Measurements from ENCODE around the gene ARL5B. TPM values are rescaled to one million over a fixed set of nuclear protein-coding genes. Genes with fewer than 3 reads are reported as not detected.

The ARL5B gene
- total RNA-seq, 2 donors from 2014 or later = 44.8 to 55.4 TPM

GRCh38 chr10:18684416-18684815, 25.2 kb downstream of the ARL5B start:
- Mint-ChIP-seq H3K9me3 (no peaks in the 10 kb centered on the region), H3K4me1 (no peaks in the 10 kb centered on the region), H3K27me3 (ENCODE audit: insufficient read depth) (no peaks in the 10 kb centered on the region), H3K27ac (no peak overlapping the region), H3K36me3 (ENCODE audit: low read depth) (no peaks in the 10 kb centered on the region), H3K4me3 (no peak overlapping the region)
- 100% methylated on average over 1 of the region's 1 CpG; no CpG with 5 or more reads in 1 of the 2 experiments for WGBS, 2 experiments (ENCODE audit: insufficient coverage in 1 of 2, insufficient read length in 1 of 2)
- H3K4me1 ChIP-seq (ENCODE audit: control insufficient read depth, insufficient read depth, low read length) = no peaks in the 10 kb centered on the region
- H3K36me3 ChIP-seq (ENCODE audit: control insufficient read depth, insufficient read depth, low read length) = peaks cover 27% of the 10 kb centered on the region
- no peak for DNase-seq
- TF ChIP-seq, protein P1, sequence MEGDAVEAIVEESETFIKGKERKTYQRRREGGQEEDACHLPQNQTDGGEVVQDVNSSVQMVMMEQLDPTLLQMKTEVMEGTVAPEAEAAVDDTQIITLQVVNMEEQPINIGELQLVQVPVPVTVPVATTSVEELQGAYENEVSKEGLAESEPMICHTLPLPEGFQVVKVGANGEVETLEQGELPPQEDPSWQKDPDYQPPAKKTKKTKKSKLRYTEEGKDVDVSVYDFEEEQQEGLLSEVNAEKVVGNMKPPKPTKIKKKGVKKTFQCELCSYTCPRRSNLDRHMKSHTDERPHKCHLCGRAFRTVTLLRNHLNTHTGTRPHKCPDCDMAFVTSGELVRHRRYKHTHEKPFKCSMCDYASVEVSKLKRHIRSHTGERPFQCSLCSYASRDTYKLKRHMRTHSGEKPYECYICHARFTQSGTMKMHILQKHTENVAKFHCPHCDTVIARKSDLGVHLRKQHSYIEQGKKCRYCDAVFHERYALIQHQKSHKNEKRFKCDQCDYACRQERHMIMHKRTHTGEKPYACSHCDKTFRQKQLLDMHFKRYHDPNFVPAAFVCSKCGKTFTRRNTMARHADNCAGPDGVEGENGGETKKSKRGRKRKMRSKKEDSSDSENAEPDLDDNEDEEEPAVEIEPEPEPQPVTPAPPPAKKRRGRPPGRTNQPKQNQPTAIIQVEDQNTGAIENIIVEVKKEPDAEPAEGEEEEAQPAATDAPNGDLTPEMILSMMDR (conservative IDR thresholded peaks at IDR 0.05) = no peak
- H3K27ac ChIP-seq (ENCODE audit: low read depth, low read length) = no peak overlapping the region
- no peak overlapping the region for H3K9ac ChIP-seq (ENCODE audit: extremely low read depth, low read length, poor library complexity, severe bottlenecking)
- H3K27me3 ChIP-seq (ENCODE audit: control insufficient read depth, insufficient read depth, low read length, poor library complexity, severe bottlenecking) = no peaks in the 10 kb centered on the region
- H3K4me3 ChIP-seq (ENCODE audit: low read length) = no peak overlapping the region
- no peaks in the 10 kb centered on the region for H3K9me3 ChIP-seq (ENCODE audit: control insufficient read depth, low read length)

DNA sequence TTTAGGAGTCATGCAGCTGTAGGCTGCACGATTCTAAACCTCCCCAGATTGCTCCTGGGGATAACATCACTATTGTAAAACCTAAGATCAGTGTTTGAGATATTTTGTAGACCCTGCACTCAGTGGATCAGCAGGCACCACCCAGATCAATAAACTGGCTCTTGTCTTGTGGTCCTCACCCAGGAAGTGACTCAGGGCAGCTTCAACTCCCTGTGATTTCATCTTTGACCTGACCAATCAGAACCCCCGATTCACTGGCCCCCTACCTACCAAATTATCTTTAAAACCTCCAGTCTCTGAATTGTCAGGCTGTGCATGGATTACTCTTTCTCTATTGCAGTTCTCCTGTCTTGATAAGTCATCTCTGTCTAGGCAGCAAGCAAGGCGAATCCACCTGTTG, 25.7 kb downstream of the ARL5B start:
- Histone ChIP-seq H3K36me3 (ENCODE audit: control insufficient read depth, insufficient read depth, low read length) (peaks cover 22% of the 10 kb centered on the region), H3K27ac (ENCODE audit: low read depth, low read length) (no peak overlapping the region), H3K4me3 (ENCODE audit: low read length) (no peak overlapping the region), H3K4me1 (ENCODE audit: control insufficient read depth, insufficient read depth, low read length) (no peaks in the 10 kb centered on the region), H3K27me3 (ENCODE audit: control insufficient read depth, insufficient read depth, low read length, poor library complexity, severe bottlenecking) (no peaks in the 10 kb centered on the region), H3K9me3 (ENCODE audit: control insufficient read depth, low read length) (no peaks in the 10 kb centered on the region), H3K9ac (ENCODE audit: extremely low read depth, low read length, poor library complexity, severe bottlenecking) (no peak overlapping the region)
- Mint-ChIP-seq H3K9me3 (no peaks in the 10 kb centered on the region), H3K4me1 (no peaks in the 10 kb centered on the region), H3K27ac (no peak overlapping the region), H3K4me3 (no peak overlapping the region), H3K36me3 (ENCODE audit: low read depth) (no peaks in the 10 kb centered on the region), H3K27me3 (ENCODE audit: insufficient read depth) (no peaks in the 10 kb centered on the region)
- 80 to 95% methylated on average over 1 to 3 of the region's 3 CpGs for whole genome bisulfite sequencing, 2 experiments (ENCODE audit: insufficient coverage in 1 of 2, insufficient read length in 1 of 2)
- TF ChIP-seq, protein P1 (conservative IDR thresholded peaks at IDR 0.05) = no peak
- DNase-seq = no peak

- no peaks in the 10 kb centered on the region for H3K27me3 Mint-ChIP-seq (ENCODE audit: insufficient read depth)
- Histone ChIP-seq H3K4me1 (ENCODE audit: control insufficient read depth, insufficient read depth, low read length) (no peaks in the 10 kb centered on the region), H3K9me3 (ENCODE audit: control insufficient read depth, low read length) (no peaks in the 10 kb centered on the region), H3K4me3 (ENCODE audit: low read length) (no peak overlapping the region), H3K9ac (ENCODE audit: extremely low read depth, low read length, poor library complexity, severe bottlenecking) (no peak overlapping the region), H3K27ac (ENCODE audit: low read depth, low read length) (no peak overlapping the region), H3K27me3 (ENCODE audit: control insufficient read depth, insufficient read depth, low read length, poor library complexity, severe bottlenecking) (no peaks in the 10 kb centered on the region), H3K36me3 (ENCODE audit: control insufficient read depth, insufficient read depth, low read length) (peaks cover 16% of the 10 kb centered on the region)
- H3K4me1 Mint-ChIP-seq = no peaks in the 10 kb centered on the region
- no peak overlapping the region for H3K4me3 Mint-ChIP-seq
- H3K27ac Mint-ChIP-seq = no peak overlapping the region
- no peak for DNase-seq
- H3K36me3 Mint-ChIP-seq (ENCODE audit: low read depth) = no peaks in the 10 kb centered on the region
- H3K9me3 Mint-ChIP-seq = no peaks in the 10 kb centered on the region
- 95 to 98% methylated on average over 6 to 7 of the region's 7 CpGs for WGBS, 2 experiments (ENCODE audit: insufficient coverage in 1 of 2, insufficient read length in 1 of 2)
- TF ChIP-seq, protein P1 (conservative IDR thresholded peaks at IDR 0.05) = no peak
Measured at GRCh38 chr10:18685555-18685954, 26.3 kb downstream of the ARL5B start.

Data from endodermal cell (in vitro differentiated cells).